GM12878 (cell line): ENCODE results near the gene AKR1C3. TPM values are rescaled to one million over a fixed set of nuclear protein-coding genes. Genes with fewer than 3 reads are reported as not detected.
"Not testable (repeated sequence)": the region's sequence is repeated elsewhere in the genome, so short reads cannot be mapped to it uniquely, and the experiment has no call there.

Experiments
- ATAC-seq: fragments of 200-7000 bp; cut with Tn5 transposase; 3 replicates; pipeline ENCODE4 v1.9.1; 2020; ENCODE audit warnings: mild to moderate bottlenecking, moderate library complexity
- BruUV-seq: library from RNA; stranded (reverse); fragments of 400-500 nt; replicated peaks from 2 replicates; lab custom pipeline; 2021; lab: Mats Ljungman, UMichigan
- CTCF ChIA-PET: fragments of 300-600 bp; sonication (Branson Sonifier 250); formaldehyde crosslinking; extraction: SDS; loops from one replicate; lab custom pipeline; 2021; ENCODE audit warnings: inconsistent platforms; lab: Yijun Ruan, JAX
- POLR2A ChIA-PET: fragments of 350-600 bp; formaldehyde crosslinking; extraction: SDS; loops from one replicate; lab custom pipeline; 2021; ENCODE audit warnings: inconsistent platforms; lab: Charles Lee
- RAD21 ChIA-PET: fragments of 300-600 bp; sonication (Branson Sonifier 250); formaldehyde crosslinking; loops from one replicate; lab custom pipeline; 2023; ENCODE audit warnings: antibody characterized with exemption; ENCODE audit not compliant: unreplicated experiment; lab: Charles Lee
- SMC1A ChIA-PET: fragments of 300-600 bp; sonication (Branson Sonifier 250); formaldehyde crosslinking; loops from one replicate; lab custom pipeline; 2023; ENCODE audit not compliant: unreplicated experiment, uncharacterized antibody; lab: Charles Lee
- DNase-seq: peaks from one replicate; pipeline ENCODE4 v3.0.0-alpha.2; 2011; ENCODE audit warnings: low read depth, low spot score
- FAIRE-seq: peaks from 3 replicates; lab custom pipeline; 2011; peaks lifted over from hg19 to GRCh38; lab: Jason Lieb, UNC
- H2AFZ ChIP-seq: 2 replicates; pipeline ENCODE4 v1.6.0; 2011; ENCODE audit warnings: low read depth, low read length, control low read depth; ENCODE audit not compliant: control insufficient read depth
- H3K27ac ChIP-seq: 2 replicates; pipeline ENCODE4 v1.5.1; 2011; ENCODE audit warnings: control low read depth; ENCODE audit not compliant: control insufficient read depth, insufficient read depth
- H3K27me3 ChIP-seq, 2 experiments: replicated peaks in 1 of 2; 2 replicates each; pipeline versions ENCODE4 v1.6.0 to v1.6.1; 2011; ENCODE audit warnings: low read length in 1 of 2; ENCODE audit not compliant: control insufficient read depth in 2 of 2, insufficient read depth in 2 of 2
- H3K36me3 ChIP-seq, 2 experiments: 2 replicates each; pipeline ENCODE4 v1.5.1; 2011; ENCODE audit warnings: low read length in 1 of 2; ENCODE audit not compliant: control insufficient read depth in 2 of 2, insufficient read depth in 2 of 2
- H3K4me1 ChIP-seq: 2 replicates; pipeline ENCODE4 v1.6.1; 2011; ENCODE audit warnings: mild to moderate bottlenecking, low read length, moderate library complexity, mixed read lengths; ENCODE audit not compliant: control insufficient read depth, insufficient read depth
- H3K4me2 ChIP-seq: 2 replicates; pipeline ENCODE4 v1.6.0; 2011; ENCODE audit warnings: control low read depth; ENCODE audit not compliant: control insufficient read depth, insufficient read depth
- H3K4me3 ChIP-seq: fragments of 200-600 bp; sonication (generic); 2 replicates; pipeline ENCODE4 v1.5.1; 2016
- H3K79me2 ChIP-seq: 2 replicates; pipeline ENCODE4 v1.6.0; 2011; ENCODE audit warnings: low read length; ENCODE audit not compliant: control insufficient read depth, insufficient read depth
- H3K9ac ChIP-seq: 2 replicates; pipeline ENCODE4 v1.8.0; 2011; ENCODE audit warnings: low read length, control low read depth, mixed read lengths; ENCODE audit not compliant: control insufficient read depth, insufficient read depth
- H3K9me3 ChIP-seq: replicated peaks from 3 replicates; pipeline ENCODE4 v1.5.1; 2011; ENCODE audit warnings: mild to moderate bottlenecking, low read length; ENCODE audit not compliant: control insufficient read depth, insufficient read depth
- H4K20me1 ChIP-seq: 2 replicates; pipeline ENCODE4 v1.6.0; 2011; ENCODE audit not compliant: control insufficient read depth, insufficient read depth
- BRCA1 ChIP-seq: IDR thresholded peaks from 2 replicates; pipeline ENCODE4 v1.6.1; 2011; ENCODE audit warnings: low read depth, low read length, improper control_type of control experiment
- FOS ChIP-seq: IDR thresholded peaks from 3 replicates; pipeline ENCODE4 v1.6.1; 2011; ENCODE audit warnings: borderline replicate concordance; ENCODE audit not compliant: insufficient read length; ENCODE audit errors: extremely low read depth
- FOXK2 ChIP-seq: fragments of 450-650 bp; IDR thresholded peaks from 2 replicates; pipeline ENCODE4 v1.6.1; 2017; ENCODE audit warnings: mild to moderate bottlenecking, moderate library complexity
- IKZF1 ChIP-seq: fragments of 450-650 bp; conservative IDR thresholded peaks from 2 replicates; pipeline ENCODE4 v1.6.1; 2017; ENCODE audit warnings: antibody characterized with exemption, mild to moderate bottlenecking
- KAT2A ChIP-seq: conservative IDR thresholded peaks from 2 replicates; pipeline ENCODE4 v1.6.1; 2011; ENCODE audit warnings: low read depth, low read length; ENCODE audit not compliant: control insufficient read depth
- LARP7 ChIP-seq: fragments of 450-650 bp; IDR thresholded peaks from 2 replicates; pipeline ENCODE4 v1.6.1; 2017; ENCODE audit warnings: mild to moderate bottlenecking
- MEF2B ChIP-seq: fragments of 450-650 bp; IDR thresholded peaks from 2 replicates; pipeline ENCODE4 v1.6.1; 2018; ENCODE audit warnings: mild to moderate bottlenecking, moderate library complexity; ENCODE audit not compliant: partially characterized antibody, poor library complexity, severe bottlenecking
- MXI1 ChIP-seq: fragments of 150-350 bp; IDR thresholded peaks from 2 replicates; pipeline ENCODE4 v1.6.1; 2011; ENCODE audit warnings: low read depth, mild to moderate bottlenecking, inconsistent platforms, low read length, improper control_type of control experiment
- NFYB ChIP-seq: IDR thresholded peaks from 2 replicates; pipeline ENCODE4 v1.6.1; 2011; ENCODE audit warnings: low read depth, mild to moderate bottlenecking, low read length, improper control_type of control experiment, moderate library complexity; ENCODE audit not compliant: insufficient read depth
- PAX8 ChIP-seq: fragments of 450-650 bp; IDR thresholded peaks from 2 replicates; pipeline ENCODE4 v1.6.1; 2017; ENCODE audit warnings: mild to moderate bottlenecking, moderate library complexity
- RCOR1 ChIP-seq: conservative IDR thresholded peaks from 2 replicates; pipeline ENCODE4 v1.6.1; 2012; ENCODE audit warnings: low read depth, low read length, improper control_type of control experiment
- STAT1 ChIP-seq: fragments of 450-650 bp; conservative IDR thresholded peaks from 2 replicates; pipeline ENCODE4 v1.6.1; 2014; ENCODE audit warnings: antibody characterized with exemption, mild to moderate bottlenecking
- YY1 ChIP-seq: IDR thresholded peaks from 2 replicates; pipeline ENCODE4 v1.6.1; 2011; ENCODE audit warnings: low read depth, mild to moderate bottlenecking, low read length
- ZNF384 ChIP-seq: IDR thresholded peaks from 2 replicates; pipeline ENCODE4 v1.6.1; 2012; ENCODE audit warnings: low read depth, mild to moderate bottlenecking, low read length, improper control_type of control experiment, borderline replicate concordance
- ZNF592 ChIP-seq: fragments of 450-650 bp; IDR thresholded peaks from 2 replicates; pipeline ENCODE4 v1.6.1; 2017; ENCODE audit warnings: mild to moderate bottlenecking, moderate library complexity
- WGBS: methylation state at CpG from one replicate; pipeline ENCODE4 v1.1.6; 2016; ENCODE audit warnings: low lambda C conversion rate; ENCODE audit not compliant: insufficient replicate concordance, insufficient coverage; ENCODE audit errors: missing lambda C conversion rate; 5-methylcytosine and 5-hydroxymethylcytosine counted together
- in situ Hi-C: fragments of 300-500 bp; cut with MboI; formaldehyde crosslinking; loops from 9 replicates; pipeline ENCODE4 v1.14.3; 2018; ENCODE audit warnings: mixed read lengths
- intact Hi-C: fragments of 100-400 bp; cut with micrococcal nuclease; formaldehyde crosslinking; loops from one replicate; pipeline ENCODE4 v1.14.2; 2022; ENCODE audit not compliant: unreplicated experiment
- polyA plus RNA-seq, 11 experiments: library from polyadenylated mRNA; depleted of rRNA in 4 of 11; unstranded in 6 of 11; stranded (reverse) in 5 of 11; fragments of >200 nt; fragmentation: Nextera tagmentation in 4 of 11; fragmentation: Illumina TruSeq in 1 of 11; extraction: Ambion mirVana in 4 of 11; extraction: Trizol in 1 of 11; gene quantifications; 1 replicate in 1 of 11; 2 replicates in 10 of 11; pipeline versions ENCODE4 v1.2.1 to v1.2.3, GENCODE V29; 2011 to 2016; ENCODE audit warnings: inconsistent platforms in 2 of 11, missing spikeins in 2 of 11, low read depth in 1 of 11
- total RNA-seq, 4 experiments: library from RNA; depleted of rRNA in 3 of 4; stranded (reverse); fragments of >200 nt in 3 of 4; fragmentation: Illumina TruSeq in 1 of 4; extraction: Trizol in 1 of 4; gene quantifications; 2 replicates each; pipeline versions ENCODE4 v1.2.1 to v1.2.3, GENCODE V29; 2013 to 2021

The AKR1C3 gene
- total and polyA plus RNA-seq, 10 of the 15 experiments (the other 5 are each of a cell fraction or from before 2014, with no cell fraction given), result 0.26 to 0.35 TPM; not detected in 8

GRCh38 chr10:5108658-5109416 lies 14.6 kb downstream of the AKR1C3 start:
- SMC1A ChIA-PET, result no interaction called here
- no TSS peak for BruUV-seq

GRCh38 chr10:5109861-5110260 lies 15.6 kb downstream of the AKR1C3 start:
- H3K4me3 ChIP-seq, ATAC-seq, H3K4me2 ChIP-seq, H3K9me3 ChIP-seq, intact Hi-C loops, CTCF ChIA-PET, H3K79me2 ChIP-seq, POLR2A ChIA-PET, H3K4me1 ChIP-seq, RAD21 ChIA-PET, in situ Hi-C loops, BruUV-seq, H3K27ac ChIP-seq, H2AFZ ChIP-seq, H3K27me3 ChIP-seq, FAIRE-seq, H3K36me3 ChIP-seq, DNase-seq, H3K9ac ChIP-seq, H4K20me1 ChIP-seq, SMC1A ChIA-PET: not testable (repeated sequence)
- WGBS, result 21% methylated on average over 5 of the region's 12 CpGs

More at GRCh38 chr10:5108658-5109416, 14.6 kb downstream of the AKR1C3 start:
- H3K27ac ChIP-seq, result no peak overlapping the region
- H2AFZ ChIP-seq, result no peak overlapping the region
- H3K4me2 ChIP-seq, result no peak overlapping the region
- no peak overlapping the region for H3K9ac ChIP-seq
- ChIA-PET CTCF (no interaction called here), RAD21 (no interaction called here), POLR2A (no interaction called here)
- no peak overlapping the region for H3K4me3 ChIP-seq
- DNase-seq, result no peak
- H4K20me1 ChIP-seq, result no peaks in the 10 kb centered on the region
- WGBS, result 0% methylated on average over 3 of the region's 3 CpGs
- ATAC-seq, result no peak
- H3K27me3 ChIP-seq, result no peaks in the 10 kb centered on the region
- intact Hi-C loops (no loop called here), in situ Hi-C loops (no loop called here)
- no peaks in the 10 kb centered on the region for H3K79me2 ChIP-seq
- H3K4me1 ChIP-seq, result no peaks in the 10 kb centered on the region
- no peaks in the 10 kb centered on the region for H3K9me3 ChIP-seq
- H3K36me3 ChIP-seq, result no peaks in the 10 kb centered on the region
- TF ChIP-seq ZNF384, result no peak
- no peak for TF ChIP-seq LARP7
- no peak for TF ChIP-seq FOXK2
- no peak for TF ChIP-seq BRCA1
- no peak for TF ChIP-seq STAT1
- TF ChIP-seq IKZF1, result no peak
- no peak for TF ChIP-seq KAT2A
- TF ChIP-seq PAX8, result no peak
- TF ChIP-seq ZNF592, result no peak
- TF ChIP-seq FOS, result no peak
- no peak for TF ChIP-seq MXI1
- no peak for TF ChIP-seq RCOR1
- TF ChIP-seq MEF2B, result no peak
- TF ChIP-seq NFYB, result no peak
- no peak for TF ChIP-seq YY1
- no peak for FAIRE-seq
